Vagina (tissue), 2 donors: ENCODE data around the gene C1orf94.

Experiments used
- CTCF ChIP-seq, 3 experiments: fragments of 450-650 bp in 2 of 3; fragments of 200-600 bp in 1 of 3; sonication (generic) in 1 of 3; IDR thresholded peaks; one replicate each; pipeline ENCODE4 v1.5.1; 2017 to 2019; ENCODE audit warnings: antibody characterized with exemption in 3 of 3, mild to moderate bottlenecking in 2 of 3, moderate library complexity in 2 of 3
- POLR2A ChIP-seq, 2 donors: fragments of 450-650 bp; IDR thresholded peaks; one replicate each; pipeline ENCODE4 v1.6.1; 2017; ENCODE audit warnings: antibody characterized with exemption in 2 of 2, mild to moderate bottlenecking in 2 of 2, moderate library complexity in 2 of 2
- POLR2AphosphoS5 ChIP-seq, 2 donors: sonication (generic); formaldehyde crosslinking; IDR thresholded peaks; one replicate each; pipeline ENCODE4 v1.9.0; 2017; ENCODE audit warnings: antibody characterized with exemption in 2 of 2, mild to moderate bottlenecking in 2 of 2, low read depth in 1 of 2; ENCODE audit not compliant: insufficient read depth in 1 of 2

- TF ChIP-seq POLR2AphosphoS5 (IDR thresholded peaks at IDR 0.05; ENCODE audit: insufficient read depth in 1 of 2, low read depth in 1 of 2) (no peak), CTCF (IDR thresholded peaks at IDR 0.05) (no peak), POLR2A (IDR thresholded peaks at IDR 0.05) (no peak)
These were observed 73.6 kb downstream of the C1orf94 start for GRCh38 chr1:34250342-34250741.
